H4 (cell line): ENCODE results near the gene ADAMTS2. TPM values are rescaled to one million over a fixed set of nuclear protein-coding genes. Genes with fewer than 3 reads are reported as not detected.

Experiments used
- DNase-seq: peaks from one replicate; pipeline ENCODE4 v3.0.0-alpha.2; 2015; ENCODE audit warnings: low spot score
- total RNA-seq: library from RNA; depleted of rRNA; stranded (reverse); fragments of >200 nt; shearing (Covaris generic); gene quantifications from 2 replicates; pipeline ENCODE4 v1.2.3, GENCODE V29; 2014

ADAMTS2 gene
- total RNA-seq, 1 experiment from 2014 or later = 1.2 TPM

GRCh38 chr5:179254638-179255271 is 90.5 kb downstream of the ADAMTS2 start:
- no peak for DNase-seq

DNA sequence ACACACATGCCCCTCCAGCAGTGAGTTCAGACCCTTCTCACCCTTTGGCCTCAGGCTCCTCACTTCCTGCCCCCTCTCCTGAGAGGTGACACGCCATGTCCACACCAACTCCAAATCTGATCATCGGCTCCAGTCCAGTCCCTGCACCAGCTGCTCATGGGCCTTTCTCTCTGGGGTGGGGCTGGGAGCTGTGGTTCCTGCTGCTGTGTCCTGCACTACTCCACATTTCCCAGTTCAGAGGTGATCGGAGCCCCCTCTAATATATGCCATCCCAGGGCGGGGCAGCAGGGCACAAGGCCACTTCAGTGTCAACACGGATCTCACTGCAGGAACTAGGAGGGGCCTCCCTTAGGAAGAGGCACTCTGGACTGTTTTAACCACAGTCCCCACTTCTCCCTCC is 91.5 kb downstream of the ADAMTS2 start:
- no peak for DNase-seq

DNA sequence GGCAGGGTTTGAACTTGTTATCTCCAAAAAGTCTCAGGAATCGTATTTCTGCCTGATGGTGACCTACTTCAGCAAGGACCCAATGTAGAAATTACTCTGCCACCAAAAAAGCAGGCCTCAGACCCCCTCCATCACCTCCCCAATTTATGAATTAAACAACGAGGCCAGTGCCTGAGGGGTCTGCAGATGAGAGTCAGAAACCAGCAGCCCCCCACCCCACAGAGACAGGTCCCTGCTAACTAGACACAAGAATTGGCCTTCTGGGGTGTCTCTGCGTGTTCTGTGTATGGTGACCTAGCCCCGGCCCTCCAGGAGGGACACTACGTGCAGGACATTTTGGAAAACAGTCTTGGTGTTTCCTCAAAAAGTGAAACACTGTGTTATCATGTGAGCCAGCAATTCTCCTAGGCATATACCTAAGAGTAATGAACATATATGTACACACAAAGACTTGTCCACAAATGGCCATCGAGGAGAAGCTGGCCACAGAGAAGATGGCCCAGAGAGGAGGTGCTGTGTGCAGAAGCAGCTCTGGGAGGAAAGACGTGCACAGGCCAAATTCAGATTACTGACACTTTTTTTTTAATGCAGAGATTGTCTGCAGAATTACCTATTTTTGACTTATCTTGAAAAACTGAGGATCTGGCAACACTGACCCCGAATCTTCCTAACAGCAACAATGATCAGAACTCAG is 93.8 kb downstream of the ADAMTS2 start:
- DNase-seq = no peak

- no peak for DNase-seq
Observed at GRCh38 chr5:179250561-179251225, 94.6 kb downstream of the ADAMTS2 start.

DNA sequence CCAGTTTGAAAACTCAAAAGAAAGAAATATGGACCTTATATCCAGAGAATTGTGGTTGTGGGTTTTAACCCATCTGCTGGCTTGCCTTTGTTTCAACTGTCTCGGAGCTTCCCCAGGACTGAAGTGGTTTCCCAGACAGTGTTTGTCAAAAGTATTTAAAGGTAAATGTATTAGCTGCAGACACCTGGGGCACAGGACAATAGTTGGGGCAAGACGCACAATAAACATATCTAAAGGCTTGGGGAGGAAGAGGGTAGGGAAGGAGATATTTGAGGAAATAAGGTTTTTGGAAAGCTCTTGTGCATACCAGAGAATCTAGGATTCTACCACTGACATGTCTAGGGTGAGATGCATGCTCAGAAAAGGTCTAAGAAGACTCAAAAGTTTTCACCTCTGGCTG is 99.0 kb downstream of the ADAMTS2 start:
- no peak for DNase-seq

- DNase-seq = no peak
Observed at GRCh38 chr5:179245031-179245430, 100.2 kb downstream of the ADAMTS2 start.

DNA sequence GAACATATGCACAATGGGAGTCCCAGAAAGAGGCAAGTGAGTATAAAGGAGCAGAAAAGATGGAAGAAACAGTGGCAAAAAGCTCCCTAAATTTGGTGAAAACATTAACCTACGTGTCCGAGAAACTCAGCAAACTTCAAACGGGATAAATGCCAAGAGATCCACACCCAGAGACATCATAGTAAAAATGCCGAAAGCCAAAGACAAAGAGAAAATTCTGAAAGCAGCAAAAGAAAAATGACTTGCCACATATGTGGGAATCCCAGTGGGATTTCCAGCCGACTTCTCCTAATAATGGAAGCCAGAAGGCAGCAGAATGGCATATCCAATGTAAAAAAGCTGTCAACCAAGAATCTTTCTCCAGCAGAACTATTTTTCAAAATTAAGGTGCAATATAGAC is 101.2 kb downstream of the ADAMTS2 start:
- no peak for DNase-seq

GRCh38 chr5:179243333-179243732 is 101.9 kb downstream of the ADAMTS2 start:
- peak; percentile 49 for DNase-seq

DNA sequence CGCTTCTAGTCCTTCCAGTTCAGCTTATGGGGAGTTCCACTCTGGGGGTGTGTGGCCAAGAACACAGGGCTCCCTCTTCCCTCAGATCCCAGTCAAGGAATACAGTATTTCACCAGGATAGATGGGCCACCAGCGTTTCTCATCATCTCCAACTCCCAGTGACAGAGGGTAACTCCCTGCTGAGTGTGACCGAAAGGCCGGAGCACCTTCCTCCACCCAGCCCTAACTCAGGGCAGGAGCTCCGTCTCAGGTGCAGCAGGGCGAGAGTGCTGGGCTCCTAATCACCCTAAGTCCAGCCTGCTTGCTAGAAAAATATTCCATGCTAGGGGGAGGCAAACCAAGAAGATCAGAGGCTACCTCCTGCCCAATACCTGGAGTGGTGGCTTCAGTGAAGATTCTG is 102.6 kb downstream of the ADAMTS2 start:
- no peak for DNase-seq

GRCh38 chr5:179241764-179242370 is 103.4 kb downstream of the ADAMTS2 start:
- DNase-seq = no peak

- DNase-seq = no peak
Observed at GRCh38 chr5:179241175-179241574, 104.1 kb downstream of the ADAMTS2 start.

GRCh38 chr5:179240561-179240960 is 104.7 kb downstream of the ADAMTS2 start:
- DNase-seq = no peak

DNA sequence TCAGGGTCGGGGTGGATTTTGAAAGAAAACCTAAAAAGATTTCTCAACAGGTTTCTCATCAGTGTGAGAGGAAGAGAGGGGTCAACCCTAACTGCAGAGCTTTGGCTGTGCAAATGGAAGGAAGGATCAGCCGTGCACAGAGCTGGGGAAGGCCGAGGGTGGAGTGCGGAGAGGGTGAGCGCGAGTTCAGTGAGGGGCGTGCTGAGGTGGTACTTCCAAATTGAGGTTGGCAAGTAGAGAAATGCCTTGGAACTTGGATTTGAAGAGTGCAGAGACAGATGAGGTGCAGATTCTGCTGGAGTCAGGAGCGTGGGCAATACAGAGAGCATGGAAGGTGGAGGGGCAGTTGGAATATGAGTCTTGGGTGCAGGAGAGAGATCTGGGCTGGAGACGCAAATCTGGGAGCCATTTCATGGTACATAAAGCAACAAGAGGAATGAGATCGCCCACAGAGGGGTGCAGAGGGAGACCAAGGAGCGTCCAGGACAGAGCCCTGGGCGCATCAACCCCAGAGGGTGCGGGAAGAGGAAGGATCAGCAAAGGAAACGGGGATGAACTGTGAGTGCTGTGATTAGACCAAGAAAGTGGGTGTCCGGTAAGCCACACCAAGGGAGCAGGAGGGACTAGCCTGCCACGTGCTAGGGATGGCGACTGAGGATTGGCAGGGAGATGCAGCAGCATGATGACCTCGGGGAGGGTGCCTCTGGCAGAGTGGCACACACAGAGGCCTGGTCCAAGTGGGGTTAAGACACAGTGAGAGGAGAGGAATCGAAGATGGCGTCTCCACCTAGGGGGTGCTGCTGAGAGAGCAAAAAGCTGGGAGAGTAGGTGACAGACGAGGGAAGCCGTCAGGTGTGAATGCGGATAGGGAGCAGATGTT is 105.8 kb downstream of the ADAMTS2 start:
- no peak for DNase-seq

GRCh38 chr5:179238628-179238970 is 106.7 kb downstream of the ADAMTS2 start:
- no peak for DNase-seq

DNA sequence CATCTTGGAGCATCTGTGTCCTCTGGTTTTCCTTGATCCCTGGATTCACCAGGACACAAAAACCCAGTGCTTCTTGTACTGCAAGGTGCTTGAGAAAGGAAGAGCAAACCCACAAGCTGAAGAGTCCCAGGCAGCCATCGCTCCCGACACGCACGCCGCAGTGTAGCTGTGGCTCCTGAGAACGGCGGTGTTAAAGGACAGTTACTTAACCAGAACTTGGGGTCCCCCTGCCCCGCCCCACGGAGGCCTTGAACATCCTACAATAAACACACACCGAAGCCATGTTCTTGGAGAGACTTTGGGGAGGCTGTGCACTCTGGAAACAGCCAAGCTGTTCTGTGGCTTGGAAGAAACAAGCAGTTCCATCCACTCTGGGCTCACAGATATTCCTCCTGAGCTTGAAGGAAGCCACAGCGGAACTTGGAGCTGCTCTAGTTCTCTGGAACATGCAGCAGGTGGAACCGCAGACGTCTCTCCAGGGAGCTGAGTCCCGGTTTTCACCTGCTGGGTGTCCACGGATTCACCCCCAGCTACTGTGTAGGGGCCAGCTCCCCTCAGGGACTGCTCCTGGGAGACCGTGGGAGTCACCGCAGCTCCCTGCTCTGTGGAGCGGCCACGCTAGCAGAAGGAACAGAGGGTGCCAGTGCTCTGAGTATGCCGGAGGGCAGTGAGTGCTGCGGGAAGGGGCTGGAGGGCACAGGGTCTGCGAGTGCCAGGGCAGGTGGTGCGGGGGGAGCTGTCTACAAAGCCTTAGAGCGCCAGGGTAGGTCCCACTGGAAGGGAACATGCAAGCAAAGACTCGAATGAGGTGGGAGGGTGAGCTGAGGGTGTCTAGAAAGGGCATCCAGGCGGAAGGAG is 107.3 kb downstream of the ADAMTS2 start:
- no peak for DNase-seq

DNA sequence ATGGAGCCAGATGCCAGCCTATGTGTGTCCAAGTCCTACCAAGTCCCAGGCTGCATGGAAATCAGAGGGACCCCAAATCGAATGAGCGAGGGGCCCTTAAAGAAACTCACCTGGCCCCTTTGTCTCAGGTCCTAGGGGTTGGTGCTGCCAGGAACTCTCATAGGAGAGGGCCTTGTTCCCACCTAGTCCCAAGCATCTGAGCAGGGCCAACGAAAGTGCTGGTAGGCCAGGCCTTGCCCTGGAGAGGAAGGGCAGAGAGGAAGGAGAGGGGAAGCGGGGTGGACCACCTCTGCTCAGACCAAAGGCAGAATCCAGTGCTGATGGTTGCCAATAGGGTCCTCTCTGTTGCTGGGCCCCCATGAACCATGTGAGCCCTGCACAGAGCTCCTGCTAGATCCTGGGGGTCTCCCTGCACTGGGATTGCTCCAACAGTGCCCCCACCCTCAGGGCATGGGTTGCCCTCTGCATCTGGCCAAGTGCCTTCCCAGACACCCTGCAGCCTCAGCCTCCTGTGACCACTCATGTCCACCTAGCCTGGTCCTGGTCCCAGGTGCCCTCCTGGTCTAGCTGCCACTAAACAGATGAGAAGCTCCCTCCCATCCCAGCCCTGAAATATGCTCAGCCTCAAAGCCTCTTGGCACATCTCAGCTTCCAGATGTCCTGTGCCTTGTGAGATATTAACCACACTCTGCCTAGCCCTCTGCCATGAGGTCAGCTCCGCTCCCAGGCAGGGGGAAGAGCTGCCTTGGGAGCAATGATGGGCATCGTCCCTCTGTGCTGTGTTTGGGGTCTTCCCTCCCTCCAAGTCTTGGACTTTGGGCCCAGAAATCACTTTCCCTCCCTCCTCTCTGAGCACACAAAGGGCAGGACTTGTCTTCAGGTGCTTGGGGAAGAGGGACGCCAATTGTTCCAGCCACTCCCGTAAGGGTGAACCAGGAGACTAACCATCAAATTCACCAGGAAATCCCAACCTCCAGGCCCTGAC is 109.6 kb downstream of the ADAMTS2 start:
- no peak for DNase-seq

DNA sequence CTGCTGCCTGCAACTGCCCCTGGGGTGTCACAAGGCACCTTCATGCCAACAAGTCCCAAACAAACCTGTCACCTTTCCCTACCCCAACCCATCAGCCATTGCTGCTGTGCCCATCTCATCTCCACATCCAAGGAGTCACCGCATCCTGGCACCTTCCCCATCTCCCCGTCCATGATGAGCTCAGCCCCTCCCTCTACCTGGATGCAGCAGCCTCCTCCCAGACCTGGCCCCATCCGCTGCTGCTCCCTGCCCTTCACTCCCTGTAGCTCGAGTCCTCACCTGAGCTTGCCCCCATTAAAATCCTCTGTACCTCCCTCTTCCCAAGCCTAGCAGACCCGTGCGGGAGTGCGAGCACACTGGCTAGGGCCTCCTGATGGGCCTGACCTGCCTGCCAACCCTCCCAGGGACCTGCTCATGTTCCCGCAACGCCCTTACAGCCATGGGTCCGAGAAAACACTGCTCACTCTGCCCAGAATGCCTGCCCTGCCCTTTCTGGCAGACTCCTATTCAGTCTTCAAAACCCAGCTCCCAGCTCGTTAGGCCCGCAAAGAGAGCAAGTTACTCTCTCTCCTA is 110.6 kb downstream of the ADAMTS2 start:
- no peak for DNase-seq

DNA sequence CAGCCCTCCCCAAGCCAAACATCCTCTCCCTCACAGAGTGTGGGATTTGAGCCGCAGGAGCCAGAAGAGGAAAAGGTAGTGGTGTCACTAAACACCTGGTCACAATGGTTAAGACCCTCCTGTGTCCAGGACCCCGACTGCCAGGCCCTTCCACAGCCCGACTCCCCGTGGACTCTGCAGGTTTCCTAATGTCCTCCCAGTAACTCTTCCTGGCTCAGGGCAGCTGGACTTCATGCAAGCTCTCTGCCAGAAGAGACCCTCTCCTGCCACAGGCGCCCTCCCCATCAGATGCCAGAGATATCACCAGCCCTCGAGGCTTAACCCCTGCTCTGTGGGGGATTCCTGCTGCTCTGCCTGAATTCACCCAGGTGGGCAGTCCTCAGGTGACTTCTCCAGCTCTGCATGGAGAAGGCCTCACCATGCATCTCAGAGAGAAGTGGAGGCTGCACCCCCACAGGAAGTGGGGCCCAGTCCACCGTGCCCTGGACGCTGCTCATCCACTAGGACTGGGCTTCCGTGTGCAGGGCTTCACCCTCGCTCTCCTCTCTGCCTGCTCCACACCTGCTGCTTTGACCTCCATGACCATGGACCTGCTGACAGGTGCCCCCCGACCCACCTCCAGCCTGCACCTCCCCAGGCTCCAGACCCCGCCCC is 111.2 kb downstream of the ADAMTS2 start:
- no peak for DNase-seq
